ENCODE results near the gene KLHDC3.
A peak's percentile ranks its signal among the peaks of the same experiment; 100 is the strongest.

Gene KLHDC3

DNA sequence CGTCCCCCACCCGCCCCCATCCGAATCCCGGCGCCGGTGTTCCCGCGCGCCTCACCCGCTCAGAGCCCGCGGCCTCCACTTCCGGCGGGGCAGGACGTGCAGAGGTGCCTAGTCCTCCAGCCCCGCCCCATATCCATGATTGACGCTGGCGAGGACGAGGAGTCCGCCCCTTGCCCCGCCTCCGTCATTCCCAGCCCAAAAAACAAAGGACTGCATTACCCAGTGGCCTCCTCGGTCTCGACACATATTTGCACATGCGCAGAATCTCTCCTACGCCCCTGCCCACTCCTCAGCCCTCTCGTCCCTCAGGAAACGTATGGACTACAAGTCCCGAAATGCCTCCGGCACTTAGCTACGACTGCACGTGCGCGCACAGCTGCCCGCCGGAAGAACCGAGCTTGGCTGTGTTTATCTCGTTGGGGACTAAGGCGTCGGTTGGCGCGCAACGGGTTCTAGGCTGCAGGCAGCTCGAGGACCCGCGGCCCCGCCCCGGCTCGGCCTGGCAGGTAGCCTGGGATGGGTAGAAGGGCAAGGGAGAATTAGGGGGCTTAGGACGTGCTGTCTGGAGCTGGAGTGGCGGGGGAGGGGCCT, at the start of gene KLHDC3, which contains the start of gene MEA1:
Gene KLHDC3 (plus strand): TSS at position 407 of the 591 bp plus-strand sequence. CDS start 2,944 bp downstream, outside the sequence.
Gene MEA1 (minus strand): TSS at position 104 of the 591 bp plus-strand sequence. CDS start 133 bp downstream, outside the sequence.
- DNase-seq (ENCODE audit: low read depth), result peak; percentile 98

- DNase-seq (ENCODE audit: low read depth), result no peak
These were observed 47.5 kb upstream of the KLHDC3 start for GRCh38 chr6:42966571-42966970.

- DNase-seq (ENCODE audit: low read depth), result no peak
These were observed 46.8 kb upstream of the KLHDC3 start for GRCh38 chr6:42967228-42967627.

DNA sequence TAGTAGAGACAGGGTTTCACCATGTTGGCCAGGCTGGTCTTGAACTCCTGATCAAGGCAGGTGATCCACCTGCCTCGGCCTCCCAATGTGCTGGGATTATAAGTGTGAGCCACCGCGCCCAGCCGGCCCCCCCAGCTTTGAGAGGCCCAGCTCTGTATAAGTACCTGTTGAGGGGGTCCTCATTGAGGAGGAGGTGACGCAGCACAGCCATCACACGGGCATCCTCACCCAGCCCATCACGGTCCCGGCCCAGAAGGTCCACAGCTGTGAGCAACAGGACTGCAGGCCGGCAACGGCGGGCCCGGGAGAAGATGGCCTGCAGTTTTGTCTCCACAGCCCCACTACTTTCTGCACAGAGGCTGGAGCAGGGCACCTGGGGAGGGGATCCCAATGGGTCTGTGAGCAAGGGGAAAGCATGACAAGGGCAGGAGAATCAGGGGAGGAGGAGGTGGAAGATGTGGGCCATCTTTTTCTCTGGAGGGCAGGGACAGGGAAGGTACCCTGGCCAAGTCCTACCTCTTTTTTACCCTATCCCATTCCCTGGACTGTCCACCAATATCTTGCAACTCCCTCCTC, 45.8 kb upstream of the KLHDC3 start:
- DNase-seq (ENCODE audit: low read depth), result no peak

DNA sequence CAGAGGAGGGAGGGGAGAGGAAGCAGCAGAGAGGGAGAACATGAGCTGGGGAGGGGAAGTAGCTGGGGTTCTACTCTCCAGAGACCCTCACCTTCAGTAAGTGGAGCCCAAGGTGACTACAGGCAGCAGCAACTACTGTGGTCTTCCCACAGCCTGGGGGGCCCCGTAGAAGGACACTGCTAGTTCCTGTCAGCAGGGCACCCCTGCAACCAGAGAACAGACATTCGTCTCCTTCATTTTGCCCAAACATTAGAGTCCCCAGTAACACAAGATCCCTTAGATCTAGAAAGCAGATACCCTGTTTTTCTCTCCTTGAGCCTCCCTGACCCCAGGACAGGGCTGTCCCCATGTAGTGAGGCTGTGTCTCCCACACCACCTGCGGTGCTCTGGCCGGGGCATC, 45.3 kb upstream of the KLHDC3 start:
- DNase-seq (ENCODE audit: low read depth), result no peak

GRCh38 chr6:42969431-42969830, 44.6 kb upstream of the KLHDC3 start:
- DNase-seq (ENCODE audit: low read depth), result no peak

DNA sequence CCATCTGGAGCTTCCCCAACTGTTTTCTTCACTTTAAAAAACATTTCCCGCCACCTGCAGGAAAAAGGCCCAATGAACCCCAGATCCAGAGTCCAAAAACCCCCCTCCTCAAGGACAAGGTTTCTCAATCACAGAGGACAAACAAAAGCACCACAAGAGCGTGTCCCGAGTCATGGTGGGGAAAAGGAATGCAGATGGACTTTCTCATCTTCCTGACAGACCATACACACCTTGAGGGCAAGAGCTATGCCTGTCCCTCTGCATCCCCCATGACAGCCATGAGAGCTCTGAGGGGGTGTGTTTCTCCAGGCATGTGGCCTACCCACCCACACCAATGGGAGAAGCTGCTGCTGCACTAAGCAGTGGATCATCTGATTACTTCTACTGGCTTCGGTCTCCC, 44.1 kb upstream of the KLHDC3 start:
- no peak for DNase-seq (ENCODE audit: low read depth)

DNA sequence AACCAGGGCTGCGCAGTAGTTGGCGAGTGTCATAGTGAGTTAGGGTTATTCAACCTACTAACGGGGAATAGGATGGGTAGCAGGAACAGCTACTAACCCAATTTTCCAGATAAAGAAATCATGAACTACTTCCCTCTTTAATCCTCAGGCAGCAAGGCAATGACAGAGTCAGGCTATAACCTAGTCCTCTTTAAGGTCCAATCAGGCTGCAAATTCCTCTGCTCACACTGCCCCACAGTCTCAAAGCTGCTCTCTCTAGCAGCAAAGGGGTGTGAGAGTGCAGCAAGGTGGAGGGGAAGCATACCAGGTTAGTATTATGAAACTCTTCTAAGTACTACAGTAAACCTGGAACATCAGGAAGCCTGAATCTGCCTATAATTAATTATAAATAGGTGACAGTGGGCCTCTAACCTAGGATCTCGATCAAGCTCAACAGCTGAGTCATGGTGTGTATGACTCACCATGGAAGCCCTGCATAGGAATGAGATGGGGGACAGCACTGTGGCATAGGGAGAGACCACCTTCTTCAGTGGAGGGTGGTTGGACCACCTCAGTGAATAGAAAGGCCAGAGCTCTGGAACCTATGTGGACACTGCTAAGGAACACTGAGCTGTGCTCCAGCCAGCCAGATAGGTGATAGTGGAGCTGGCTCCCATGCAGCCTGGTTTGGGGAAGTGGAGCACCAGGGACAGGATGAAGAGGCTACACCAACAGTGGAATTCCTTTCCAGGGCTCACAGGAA, 43.0 kb upstream of the KLHDC3 start:
- DNase-seq (ENCODE audit: low read depth), result no peak

GRCh38 chr6:42971746-42972327, 42.2 kb upstream of the KLHDC3 start:
- no peak for DNase-seq (ENCODE audit: low read depth)

DNA sequence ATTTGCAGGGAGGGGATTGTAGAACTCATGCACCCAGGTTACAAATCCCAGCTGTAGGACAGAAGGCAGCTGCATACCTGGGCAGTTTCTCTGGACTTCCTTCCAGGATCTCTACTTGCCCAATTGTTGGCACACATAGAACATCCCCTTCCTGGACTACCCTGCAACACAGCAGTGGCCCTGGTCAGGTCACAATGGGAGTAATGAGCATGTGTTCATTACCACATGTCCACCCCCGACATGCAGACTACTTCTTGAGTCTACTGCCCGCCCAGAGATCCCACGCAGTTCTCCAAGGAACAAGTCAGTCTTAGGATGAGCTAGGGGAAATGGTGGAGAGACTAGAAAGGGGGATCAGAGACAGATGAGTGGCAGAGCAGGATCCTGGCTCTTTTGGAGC, 40.1 kb upstream of the KLHDC3 start:
- no peak for DNase-seq (ENCODE audit: low read depth)

DNA sequence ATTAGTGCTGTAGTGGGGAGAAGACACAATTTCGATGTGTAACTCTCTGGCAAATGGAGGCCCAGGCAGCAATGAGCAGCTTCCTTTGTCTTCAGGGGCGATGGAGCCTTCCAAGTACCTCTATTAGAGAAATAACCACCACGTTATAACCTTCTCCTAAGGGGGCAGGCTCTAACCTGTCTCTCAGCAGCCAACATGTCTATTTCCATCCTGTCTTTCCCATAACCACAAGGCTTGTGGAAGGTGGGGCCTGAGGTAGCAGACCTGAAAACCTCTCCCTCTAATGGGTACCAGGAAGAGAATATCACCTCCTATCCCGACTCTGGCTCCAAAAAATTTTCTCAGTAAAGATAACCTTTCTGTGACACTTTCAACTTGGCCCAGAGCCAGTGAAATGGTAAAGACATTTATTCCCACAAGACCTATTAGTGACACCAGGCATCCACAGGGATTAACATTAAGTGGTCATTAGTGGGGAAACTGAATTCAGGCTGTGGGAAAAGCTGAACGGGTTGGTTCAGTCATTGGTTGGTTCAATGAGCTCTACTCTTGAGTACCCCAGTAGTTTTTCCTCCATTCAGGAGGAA, 39.0 kb upstream of the KLHDC3 start:
- DNase-seq (ENCODE audit: low read depth), result no peak

DNA sequence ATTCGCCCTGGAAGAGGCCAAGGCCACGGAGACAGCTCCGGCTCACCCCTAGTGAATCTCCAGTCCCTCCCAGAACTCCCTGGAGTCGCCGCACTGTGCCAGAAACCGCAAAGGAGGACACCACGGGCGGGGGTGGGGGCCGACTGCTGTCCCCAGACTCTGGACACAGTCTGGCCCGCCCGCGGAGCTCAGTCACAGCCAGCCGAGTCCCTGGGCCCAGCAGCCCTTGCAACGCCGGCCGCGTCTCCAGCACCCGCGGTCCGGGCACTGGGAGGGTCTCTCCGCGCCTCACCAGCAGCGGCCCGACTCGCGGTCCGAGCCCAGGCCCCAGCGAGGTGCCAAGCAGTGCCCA, 35.6 kb upstream of the KLHDC3 start:
- no peak for DNase-seq (ENCODE audit: low read depth)

GRCh38 chr6:42978839-42979522, 35.1 kb upstream of the KLHDC3 start, which contains the start of gene PEX6:
Gene PEX6, minus strand, starts transcription at chr6:42979181. Its CDS starts 31 bp downstream, at chr6:42979150.
- peak; percentile 87 for DNase-seq (ENCODE audit: low read depth)

- no peak for DNase-seq (ENCODE audit: low read depth)
These were observed 34.4 kb upstream of the KLHDC3 start for GRCh38 chr6:42979523-42980177.

DNA sequence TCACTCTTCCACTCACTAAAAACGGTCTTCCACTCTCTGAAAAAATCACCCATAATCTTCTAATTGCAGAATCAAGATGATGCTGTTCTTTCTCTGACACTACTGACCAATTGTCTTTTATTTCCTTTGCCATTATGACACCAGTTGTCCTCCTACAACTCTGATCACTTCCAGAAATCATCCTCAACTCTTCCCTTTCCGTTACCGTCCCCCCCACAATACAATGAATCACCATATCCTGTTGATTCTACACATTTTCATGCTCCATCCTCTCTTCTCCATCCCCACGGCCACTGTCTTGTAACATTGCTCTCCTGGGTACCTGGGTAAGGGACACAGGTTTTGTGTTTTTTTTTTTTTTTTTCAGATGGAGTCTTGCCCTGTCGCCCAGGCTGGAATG, 32.2 kb upstream of the KLHDC3 start:
- no peak for DNase-seq (ENCODE audit: low read depth)

DNA sequence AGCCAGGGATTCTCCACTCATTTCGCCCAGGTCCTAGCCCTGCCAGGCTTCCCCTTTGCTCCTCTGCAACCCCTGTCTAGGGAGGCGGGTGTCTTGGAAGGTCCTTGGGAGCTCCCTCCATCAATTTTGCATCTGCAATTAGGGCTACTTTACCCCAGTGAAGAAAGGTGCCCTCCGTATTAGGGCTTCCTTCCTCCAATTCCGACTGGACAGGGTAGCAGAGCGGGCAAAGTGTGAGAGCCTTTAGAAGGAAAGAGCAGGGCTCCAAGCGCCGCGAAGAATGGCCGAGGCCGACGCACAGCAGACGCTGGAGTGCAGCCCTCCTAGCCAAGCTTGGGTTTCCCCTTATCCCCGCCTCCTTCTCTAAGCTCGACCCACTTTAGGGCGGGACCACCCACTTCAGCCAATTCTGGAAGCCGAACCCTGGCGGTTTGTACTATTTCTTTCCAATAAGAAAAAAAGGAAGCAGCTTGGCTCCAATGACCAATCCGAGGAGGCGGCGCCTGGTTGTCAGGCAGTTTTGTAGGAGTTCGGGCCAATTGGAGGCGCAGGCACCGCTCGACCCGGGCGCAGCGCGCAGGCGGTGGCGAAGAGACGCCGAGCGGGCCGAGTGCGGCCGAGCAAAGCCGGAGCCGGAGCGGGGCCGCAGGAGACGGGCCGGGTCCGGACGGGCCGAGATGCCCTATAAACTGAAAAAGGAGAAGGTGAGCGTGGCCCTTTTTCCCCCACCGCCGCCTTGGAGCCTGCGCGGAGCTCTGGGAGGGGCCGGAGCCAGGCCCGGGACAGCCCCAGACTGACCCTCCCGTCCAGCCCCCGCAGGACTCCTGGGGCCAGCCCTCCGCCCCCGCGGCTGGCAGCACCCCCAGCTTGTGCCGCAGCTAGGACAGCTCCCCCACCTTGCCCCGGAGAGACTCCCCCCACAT, 29.8 kb upstream of the KLHDC3 start, which contains the start of gene PPP2R5D:
Gene PPP2R5D (plus strand): TSS at position 570 of the 923 bp plus-strand sequence. CDS start 108 bp downstream, at position 678.
- DNase-seq (ENCODE audit: low read depth), result peak; percentile 94

DNA sequence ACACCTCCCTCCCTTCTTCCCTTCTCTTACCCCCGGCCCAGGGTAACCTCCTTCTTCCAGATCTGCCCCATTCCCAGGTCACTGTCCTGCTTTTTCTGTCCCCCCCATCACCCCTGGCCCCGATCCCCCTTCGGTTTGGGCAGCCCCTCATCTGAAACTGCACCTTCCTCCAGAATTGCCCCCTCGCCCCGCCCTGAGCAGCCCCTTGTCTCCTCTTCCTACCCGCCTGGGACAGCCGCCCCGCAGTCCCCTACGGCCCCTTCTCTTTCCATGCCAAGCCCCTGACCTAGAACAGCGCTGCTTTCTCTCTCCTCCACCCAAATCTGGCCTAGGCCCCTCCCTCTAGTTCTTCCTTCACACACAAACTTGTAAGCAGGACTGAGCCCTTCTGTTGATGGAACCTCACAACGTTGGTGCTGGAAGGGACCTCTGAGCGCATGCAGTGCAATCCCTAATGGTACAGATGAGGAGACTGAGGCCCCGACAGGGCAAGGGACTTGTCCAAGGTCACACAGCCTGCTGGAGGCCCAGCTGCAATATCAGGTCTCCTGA, 29.0 kb upstream of the KLHDC3 start:
- no peak for DNase-seq (ENCODE audit: low read depth)

- DNase-seq (ENCODE audit: low read depth), result no peak
These were observed 26.3 kb upstream of the KLHDC3 start for GRCh38 chr6:42987533-42988451.
